Ovary (tissue), 9 donors: ENCODE measurements around the gene OPRL1. TPM values are rescaled to one million over a fixed set of nuclear protein-coding genes. Genes with fewer than 3 reads are reported as not detected.

ENCODE experiments used
- DNase-seq, 5 donors: peaks; one replicate each; pipeline ENCODE4 v3.0.0-alpha.2; 2019 to 2020
- H3K27ac ChIP-seq, 2 donors: fragments of 200-600 bp; one replicate each; pipeline versions ENCODE4 v1.5.1 to v1.8.0; 2019 to 2022
- H3K27me3 ChIP-seq: fragments of 200-600 bp; one replicate; pipeline ENCODE4 v1.8.0; 2022
- H3K36me3 ChIP-seq: fragments of 200-600 bp; sonication (generic); one replicate; pipeline ENCODE4 v1.5.1; 2019
- H3K4me1 ChIP-seq: one replicate; pipeline ENCODE4 v1.8.1; 2013; ENCODE audit warnings: mild to moderate bottlenecking, moderate library complexity; ENCODE audit not compliant: insufficient read depth
- H3K4me3 ChIP-seq: fragments of 200-600 bp; sonication (generic); one replicate; pipeline ENCODE4 v1.5.1; 2017
- H3K9me3 ChIP-seq, 2 donors: fragments of 200-600 bp in 1 of 2; sonication (generic) in 1 of 2; one replicate each; pipeline versions ENCODE4 v1.5.1 to v1.8.1; 2013 to 2019; ENCODE audit warnings: mild to moderate bottlenecking in 1 of 2, moderate library complexity in 1 of 2
- CTCF ChIP-seq, 3 donors: fragments of 450-650 bp in 2 of 3; fragments of 200-600 bp in 1 of 3; IDR thresholded peaks; one replicate each; pipeline versions ENCODE4 v1.5.1 to v1.8.0; 2016 to 2022; ENCODE audit warnings: antibody characterized with exemption in 3 of 3, mild to moderate bottlenecking in 1 of 3
- EP300 ChIP-seq: sonication (generic); formaldehyde crosslinking; IDR thresholded peaks from one replicate; pipeline ENCODE4 v1.6.1; 2017; ENCODE audit warnings: antibody characterized with exemption
- POLR2A ChIP-seq: fragments of 450-650 bp; IDR thresholded peaks from one replicate; pipeline ENCODE4 v1.6.1; 2017; ENCODE audit warnings: antibody characterized with exemption, mild to moderate bottlenecking, moderate library complexity
- WGBS, 3 donors: extraction: QIAGEN DNeasy Blood & Tissue Kit in 1 of 3; methylation state at CpG; one replicate each; pipeline versions ENCODE4 v1.1.5 to v1.1.7; 2013 to 2017; 5-methylcytosine and 5-hydroxymethylcytosine counted together
- intact Hi-C, 4 donors: fragments of 100-400 bp; cut with DNase I; formaldehyde crosslinking; loops; one replicate each; pipeline versions ENCODE4 v1.11.0 to v1.15.1; 2022 to 2023
- polyA plus RNA-seq, 2 donors: library from polyadenylated mRNA; stranded (reverse); fragments of 200-250 nt in 1 of 2; fragments of 350-450 nt in 1 of 2; fragmentation: Illumina TruSeq in 1 of 2; extraction: RNeasy Lipid Tissue Mini Kit (QIAGEN cat#74804) in 1 of 2; gene quantifications; one replicate each; pipeline ENCODE4 v1.2.3, GENCODE V29; 2013 to 2014
- total RNA-seq, 7 donors: library from RNA; depleted of rRNA in 2 of 7; stranded (reverse); fragments of >200 nt in 2 of 7; fragmentation: NEBNext Ultra II Directional in 3 of 7; extraction: Animal tissue kit (Norgen Biotek cat#: 25700) in 3 of 7; gene quantifications; one replicate each; pipeline versions ENCODE4 v1.1.0 to v1.2.4, GENCODE V29; 2016 to 2023
- donor health status: DM: no; HTN: no; CAD: no; lungs with moderate emphysema.
- donor health status: DM: no; HTN: no; CAD: no.
- donor health status: Bipolar disorder and iron deficiency.
- donor health status: DM: yes; HTN: yes; CAD: no.
- donor health status: DM: no; HTN: no; CAD: no.
- donor health status: DM: yes; HTN: yes; CAD: no.

Gene OPRL1
- total and polyA plus RNA-seq, 9 donors: 0.12 to 0.80 (median 0.43) TPM

DNA sequence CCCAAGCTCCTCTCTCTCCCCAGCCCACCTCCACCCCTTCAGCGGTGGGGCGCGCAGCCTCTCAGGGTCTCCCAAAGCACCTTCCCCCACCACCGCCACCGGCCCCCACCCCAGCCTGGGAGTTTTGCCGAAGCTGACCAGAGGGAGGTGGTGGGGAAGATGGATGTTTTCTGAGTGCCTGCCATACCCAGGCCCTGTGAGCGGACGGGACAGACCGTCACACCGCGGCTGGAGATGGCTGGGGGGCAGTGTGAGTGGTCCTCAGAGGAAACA, 38.2 kb upstream of the OPRL1 start:
- Histone ChIP-seq H3K27ac (no peak overlapping the region), H3K4me3 (no peak overlapping the region), H3K36me3 (no peaks in the 10 kb centered on the region), H3K4me1 (peaks cover 2% of the 10 kb centered on the region), H3K27me3 (peaks cover 2% of the 10 kb centered on the region), H3K9me3 (no peaks in the 10 kb centered on the region)
- TF ChIP-seq EP300 (no peak), POLR2A (no peak), CTCF (IDR thresholded peaks at IDR 0.05) (no peak)
- intact Hi-C loops: no loop called here
- no peak for DNase-seq
- WGBS, 3 donors: 2 to 10% (median 4%) methylated on average over 6 to 11 of the region's 11 CpGs

DNA sequence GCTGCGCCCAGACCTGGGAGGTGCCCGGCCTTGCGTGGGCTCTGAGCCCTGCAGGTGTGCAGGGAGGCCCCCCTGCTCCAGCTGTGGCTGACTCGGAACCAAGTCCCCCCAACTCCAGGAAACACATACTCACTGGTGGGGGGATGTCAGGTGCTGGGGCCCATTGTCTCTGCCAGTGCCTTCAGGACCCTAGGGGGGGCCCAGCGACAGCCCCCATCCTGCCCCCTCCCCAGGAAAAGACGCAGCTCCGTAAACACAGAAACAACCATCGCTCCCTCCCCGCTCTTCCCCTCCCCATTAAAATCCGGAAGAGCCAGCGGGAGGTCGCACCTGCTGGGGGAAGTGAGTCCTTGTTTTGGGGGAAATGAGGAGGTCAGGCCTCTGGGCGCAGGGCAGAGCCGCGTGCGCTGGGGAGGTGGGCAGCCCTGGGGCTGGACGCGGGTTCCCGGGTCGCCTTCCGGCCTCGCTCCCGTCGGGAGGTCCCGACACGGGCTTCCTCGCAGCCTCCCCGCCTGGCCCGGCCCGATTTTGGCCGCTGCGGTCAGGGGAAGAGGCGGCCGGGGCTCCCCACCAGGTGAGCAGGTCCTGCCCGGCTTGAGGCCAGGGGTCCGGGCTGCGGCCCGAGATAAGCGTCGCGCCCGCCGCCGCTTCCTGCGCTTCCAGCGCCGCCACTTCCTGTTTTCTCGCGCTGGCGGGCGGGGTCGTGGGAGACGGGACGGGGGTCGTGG, 37.7 kb upstream of the OPRL1 start:
- H3K27me3 ChIP-seq: peaks cover 2% of the 10 kb centered on the region
- intact Hi-C loops: no loop called here
- 1 to 4% (median 1%) methylated on average over 26 to 55 of the region's 55 CpGs for WGBS, 3 donors
- H3K4me3 ChIP-seq: no peak overlapping the region
- H3K27ac ChIP-seq: no peak overlapping the region
- no peaks in the 10 kb centered on the region for H3K36me3 ChIP-seq
- TF ChIP-seq CTCF (IDR thresholded peaks at IDR 0.05) (no peak), POLR2A (no peak), EP300 (no peak)
- H3K4me1 ChIP-seq: peaks cover 2% of the 10 kb centered on the region
- no peaks in the 10 kb centered on the region for H3K9me3 ChIP-seq
- DNase-seq: no peak

- no peak for DNase-seq
- Histone ChIP-seq H3K27me3 (peaks cover 7% of the 10 kb centered on the region), H3K9me3 (no peaks in the 10 kb centered on the region), H3K4me3 (no peak overlapping the region), H3K4me1 (no peaks in the 10 kb centered on the region), H3K27ac (no peak overlapping the region), H3K36me3 (no peaks in the 10 kb centered on the region)
- TF ChIP-seq CTCF (IDR thresholded peaks at IDR 0.05) (no peak), POLR2A (no peak), EP300 (no peak)
- intact Hi-C loops: no loop called here
- 83 to 84% (median 84%) methylated on average over 9 of the region's 9 CpGs for WGBS, 3 donors
Measured at GRCh38 chr20:64043768-64044167, 36.1 kb upstream of the OPRL1 start.

DNA sequence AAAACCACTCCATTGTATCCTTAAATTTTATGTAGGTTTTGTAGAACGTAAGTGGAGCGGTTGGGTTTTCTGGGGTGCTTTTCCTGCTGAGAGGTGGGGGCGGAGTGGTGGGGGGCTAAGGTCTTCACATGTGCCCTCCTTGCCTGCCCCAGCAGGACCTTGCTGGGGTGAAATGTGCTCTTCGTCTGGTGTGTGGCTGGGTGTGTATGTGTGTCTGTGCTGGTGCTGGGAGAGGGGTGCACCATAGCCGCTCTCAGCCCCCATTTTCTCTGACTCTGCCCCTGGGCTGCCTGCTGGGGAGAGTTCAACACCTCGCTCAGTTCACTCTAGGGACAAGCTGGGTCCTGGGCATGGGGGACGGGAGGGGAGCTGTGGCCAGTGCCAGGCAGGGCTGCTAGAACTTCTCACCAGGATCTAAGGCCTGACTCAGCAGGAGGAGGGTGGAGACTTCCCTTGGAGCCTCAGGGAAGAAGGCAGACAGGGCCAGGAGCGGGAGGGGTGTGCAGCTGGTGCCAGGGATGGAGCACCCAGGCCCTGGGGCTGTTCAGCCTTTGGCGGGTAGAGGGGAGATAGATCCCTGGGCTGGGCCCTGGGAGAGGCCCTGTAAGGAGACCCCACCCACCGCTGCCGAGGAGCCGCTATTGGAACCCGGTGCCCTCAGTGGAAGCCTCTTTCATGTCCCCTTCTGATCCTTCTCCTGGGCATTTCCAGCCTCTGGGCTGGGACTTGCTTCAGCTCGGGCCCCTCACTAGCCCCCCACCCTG, 35.2 kb upstream of the OPRL1 start:
- 60 to 75% (median 61%) methylated on average over 14 of the region's 14 CpGs for WGBS, 3 donors
- Histone ChIP-seq H3K27me3 (peaks cover 7% of the 10 kb centered on the region), H3K9me3 (no peaks in the 10 kb centered on the region), H3K36me3 (no peaks in the 10 kb centered on the region), H3K4me1 (peaks cover 2% of the 10 kb centered on the region), H3K4me3 (no peak overlapping the region), H3K27ac (no peak overlapping the region)
- TF ChIP-seq EP300 (no peak), POLR2A (no peak), CTCF (IDR thresholded peaks at IDR 0.05) (no peak)
- intact Hi-C loops: no loop called here
- DNase-seq: no peak
